HG03571 (cell line): ENCODE data around the gene DOLPP1.

Experiments used
- ATAC-seq: cut with Tn5 transposase; IDR thresholded peaks from one replicate; pipeline ENCODE4 v1.9.1; 2021; ENCODE audit not compliant: unreplicated experiment

The DOLPP1 gene

DNA sequence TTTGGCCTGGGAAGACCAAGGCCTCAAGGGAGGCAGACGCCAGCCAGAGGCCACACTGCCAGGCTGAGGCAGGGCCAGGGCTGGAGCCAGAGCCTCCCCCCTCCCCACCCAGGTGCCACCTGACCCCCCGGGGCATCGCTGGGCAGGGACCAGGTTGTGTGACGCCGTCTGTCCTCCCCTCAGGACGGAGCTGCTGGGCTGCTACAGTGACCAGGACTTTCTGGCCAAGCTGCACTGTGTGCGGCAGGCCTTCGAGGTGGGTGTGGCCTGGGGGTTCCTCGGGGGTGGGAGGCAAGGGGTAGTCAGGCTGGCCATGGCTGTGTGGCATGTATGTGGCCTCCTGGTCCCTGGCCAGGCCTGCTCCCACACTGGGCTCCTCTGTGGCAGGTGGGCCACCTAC is 17.9 kb upstream of the DOLPP1 start:
- no peak for ATAC-seq

DNA sequence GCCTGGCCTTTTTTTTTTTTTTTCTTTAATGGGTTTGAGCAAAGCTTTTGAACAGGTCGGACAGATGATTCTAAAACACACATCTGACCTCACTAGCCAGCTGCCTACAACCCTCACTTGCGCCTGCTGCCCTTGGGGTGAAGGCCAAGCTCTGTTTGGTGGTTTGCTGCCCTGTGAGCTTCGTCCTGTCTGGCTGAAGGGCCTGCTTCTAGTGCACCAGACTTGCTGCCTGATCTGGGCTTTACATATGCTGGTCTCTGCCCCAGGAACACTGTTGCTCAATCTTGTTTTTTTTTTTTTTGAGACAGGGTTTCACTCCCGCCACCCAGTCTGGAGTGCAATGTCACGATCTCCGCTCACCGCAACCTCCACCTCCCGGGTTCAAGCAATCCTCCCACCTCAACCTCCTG is 16.4 kb upstream of the DOLPP1 start:
- ATAC-seq: no peak

DNA sequence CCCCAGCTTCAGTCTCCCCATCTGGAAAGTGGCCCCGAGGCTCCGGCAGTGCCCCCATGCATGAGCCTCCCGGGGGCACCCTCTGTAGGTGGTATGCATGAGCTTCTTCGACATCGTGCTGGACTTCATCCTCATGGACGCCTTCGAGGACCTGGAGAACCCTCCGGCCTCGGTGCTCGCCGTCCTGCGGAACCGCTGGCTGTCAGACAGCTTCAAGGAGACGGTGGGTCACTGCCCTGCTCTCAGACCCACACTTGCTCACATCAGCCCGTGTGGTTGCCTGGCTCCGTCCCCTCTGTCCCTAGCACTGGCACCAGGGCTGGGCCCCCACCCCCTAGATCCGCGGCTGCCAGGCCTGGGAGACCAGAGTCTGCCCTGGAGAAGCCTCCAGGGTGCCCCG is 12.8 kb upstream of the DOLPP1 start:
- no peak for ATAC-seq

DNA sequence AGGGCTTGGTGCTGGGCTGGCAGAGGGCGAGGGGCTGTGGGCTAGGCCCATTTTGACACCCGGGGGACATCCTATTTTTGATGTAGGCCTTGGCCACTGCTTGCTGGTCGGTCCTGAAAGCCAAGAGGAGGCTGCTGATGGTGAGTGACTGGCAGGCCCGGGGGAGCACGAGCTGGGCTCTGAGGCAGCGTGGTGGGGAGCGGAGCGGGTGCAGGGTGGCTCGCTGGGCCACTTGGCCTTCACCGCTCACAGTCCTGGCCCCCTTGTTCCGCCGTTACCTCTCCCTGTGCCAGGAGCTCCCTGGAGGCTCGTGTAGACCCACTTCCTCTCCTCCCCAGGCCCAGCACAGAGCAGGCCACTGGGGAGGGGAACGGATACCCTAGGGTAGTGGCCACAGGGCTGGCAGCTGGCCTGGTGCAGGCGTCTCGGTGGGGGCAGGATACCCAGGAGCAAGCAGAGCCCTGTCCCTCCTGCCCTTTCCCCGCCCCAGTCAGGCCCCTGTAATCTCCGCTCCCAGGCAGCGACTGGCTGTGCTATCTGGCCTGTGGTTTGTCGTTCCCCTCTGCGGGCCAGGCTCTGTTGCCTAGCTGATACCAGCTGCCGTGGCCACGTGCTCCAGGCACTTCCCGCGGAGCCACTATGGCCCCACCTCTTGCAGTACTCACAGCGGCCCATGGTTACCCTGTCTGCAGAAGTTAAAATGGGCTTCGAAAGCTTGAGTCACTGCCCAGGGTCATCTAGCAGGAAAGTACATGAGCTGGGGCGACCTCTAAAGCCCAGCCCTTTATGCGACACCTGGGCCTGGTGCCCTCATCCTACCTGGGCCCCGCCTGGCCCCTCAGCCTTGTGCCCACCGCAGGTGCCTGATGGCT is 11.7 kb upstream of the DOLPP1 start:
- ATAC-seq: peak; percentile 70

DNA sequence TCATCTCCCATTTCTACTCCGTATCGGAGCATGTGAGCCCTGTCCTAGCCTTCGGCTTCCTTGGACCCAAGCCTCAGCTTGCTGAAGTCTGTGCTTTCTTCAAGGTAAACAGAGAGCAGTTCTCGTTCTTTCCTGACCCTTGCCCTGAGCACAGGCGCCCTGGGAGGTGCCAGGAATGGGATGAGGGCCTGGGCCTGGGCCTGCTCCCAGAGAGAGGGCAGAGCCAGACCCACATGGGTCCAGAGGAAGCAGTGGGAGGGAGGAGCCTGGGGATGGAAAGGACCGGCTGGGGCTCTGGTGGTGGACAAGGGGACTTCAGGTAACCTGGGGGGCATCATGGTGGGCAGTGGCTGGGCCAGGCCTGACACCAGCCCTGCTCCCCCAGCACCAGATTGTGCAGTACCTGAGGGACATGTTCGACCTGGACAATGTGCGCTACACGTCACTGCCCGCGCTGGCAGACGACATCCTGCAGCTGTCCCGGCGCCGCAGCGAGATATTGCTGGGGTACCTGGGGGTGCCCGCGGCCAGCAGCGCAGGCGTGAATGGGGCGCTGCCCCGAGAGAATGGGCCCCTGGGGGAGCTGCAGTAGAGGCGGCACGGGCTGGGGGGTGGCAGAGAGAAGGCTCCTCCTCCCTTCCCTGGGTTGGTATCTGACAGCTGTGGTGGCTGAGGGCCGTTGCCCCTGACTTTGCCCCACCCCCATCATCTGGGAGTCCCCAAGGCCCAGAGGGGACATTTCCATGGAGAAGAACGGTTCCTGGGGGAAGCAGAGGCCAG is 10.9 kb upstream of the DOLPP1 start:
- no peak for ATAC-seq

DNA sequence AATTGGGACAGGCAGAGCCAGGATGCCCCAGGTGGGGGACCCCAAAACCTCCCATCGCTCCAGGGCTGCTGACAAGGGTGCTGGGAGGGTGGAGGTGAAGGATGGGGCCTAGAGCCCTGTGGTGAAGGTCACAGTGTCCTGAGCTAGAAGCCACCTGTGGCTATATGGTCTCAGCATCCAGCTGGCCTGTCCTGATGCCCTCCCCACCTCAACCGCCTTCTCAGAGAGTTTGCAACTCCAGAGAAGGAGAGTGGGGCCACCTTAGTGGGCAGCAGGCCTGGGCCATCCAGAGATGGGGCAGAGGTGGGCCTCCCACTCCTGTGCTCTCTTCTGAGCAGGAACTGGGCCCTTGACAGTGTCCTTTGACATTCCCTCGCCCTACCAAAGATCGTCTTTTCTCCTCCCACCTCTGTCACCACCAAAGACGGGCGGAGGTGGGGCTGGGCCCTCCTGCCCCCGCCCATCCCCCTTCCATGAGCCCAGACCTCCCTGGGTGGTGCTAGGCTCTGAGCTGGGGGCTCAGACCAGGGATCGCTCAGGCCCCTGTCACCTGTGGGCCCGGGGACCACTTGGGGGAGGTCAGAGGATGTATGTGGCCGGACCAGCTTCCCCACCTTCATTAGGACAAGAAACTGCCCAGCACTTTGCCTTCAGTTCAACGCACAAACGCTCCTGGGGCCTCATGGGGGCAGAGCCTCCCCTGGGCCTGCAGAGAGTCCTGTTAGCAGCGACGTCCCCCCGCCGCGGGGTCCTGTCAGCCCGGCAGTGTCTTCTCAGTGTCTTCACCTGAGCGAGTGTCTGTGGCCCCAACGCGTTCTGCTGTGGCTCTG is 10.0 kb upstream of the DOLPP1 start:
- no peak for ATAC-seq

DNA sequence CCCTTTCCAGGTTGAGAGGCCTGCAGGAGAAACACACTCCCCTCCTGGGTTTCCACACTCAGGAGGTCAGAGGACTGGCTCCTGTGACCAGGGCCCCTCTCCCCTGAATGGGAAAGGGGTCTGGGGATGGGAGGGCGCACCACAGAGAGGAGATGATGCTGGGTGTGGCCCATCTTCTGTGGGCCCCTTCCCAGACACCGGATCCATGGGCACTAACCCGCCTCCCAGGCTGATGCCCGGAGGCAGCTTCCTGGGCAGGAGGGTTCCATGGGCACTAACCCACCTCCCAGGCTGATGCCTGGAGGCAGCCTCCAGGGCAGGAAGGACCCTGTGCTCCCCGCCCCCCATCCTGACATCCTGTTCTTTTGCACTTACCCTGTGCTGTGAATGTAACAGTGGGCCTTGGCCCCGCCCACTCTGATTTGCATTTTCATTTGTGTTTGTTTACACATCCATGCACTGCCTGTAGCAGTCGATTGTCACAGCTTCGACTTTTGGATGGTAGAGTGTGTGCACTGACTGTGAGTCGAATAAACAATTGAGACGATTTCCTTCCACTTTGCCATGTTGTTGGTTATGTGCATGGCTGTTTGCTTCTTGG is 9.3 kb upstream of the DOLPP1 start:
- no peak for ATAC-seq

DNA sequence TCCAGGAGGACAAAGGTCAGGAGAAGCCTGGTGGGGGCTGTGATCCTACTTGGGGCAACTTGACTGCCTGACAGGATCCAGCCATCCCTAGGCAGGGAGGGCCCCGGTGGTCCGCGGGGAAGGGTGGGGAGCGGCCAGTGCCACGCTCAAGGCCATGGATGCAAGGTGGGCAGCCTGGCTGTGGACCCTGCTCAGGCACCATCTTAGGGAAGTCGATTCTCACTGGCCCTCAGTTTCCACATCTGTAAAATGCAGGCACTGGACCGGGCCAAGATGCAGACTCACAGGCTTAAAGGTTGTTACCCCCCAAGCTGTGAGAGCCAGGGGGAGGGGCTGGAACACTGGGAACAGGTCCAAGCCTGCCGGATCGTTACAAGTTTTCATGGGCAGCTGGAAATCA is 8.7 kb upstream of the DOLPP1 start:
- no peak for ATAC-seq

DNA sequence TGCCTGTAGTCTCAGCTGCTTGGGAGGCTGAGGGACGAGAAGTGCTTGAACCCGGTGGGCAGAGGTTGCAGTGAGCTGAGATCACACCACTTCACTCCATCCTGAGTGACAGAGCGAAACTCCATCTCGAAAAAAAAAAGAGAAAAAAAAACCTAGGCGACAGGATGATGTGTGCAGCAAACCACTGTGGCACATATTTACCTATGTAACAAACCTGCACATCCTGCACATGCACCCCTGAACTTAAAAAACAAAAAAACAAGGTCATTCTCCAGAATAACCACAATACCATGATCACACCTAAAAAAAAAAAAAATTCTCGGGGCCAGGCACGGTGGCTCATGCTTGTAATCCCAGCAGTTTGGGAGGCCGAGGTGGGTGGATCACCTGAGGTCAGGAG is 7.5 kb upstream of the DOLPP1 start:
- ATAC-seq: no peak

DNA sequence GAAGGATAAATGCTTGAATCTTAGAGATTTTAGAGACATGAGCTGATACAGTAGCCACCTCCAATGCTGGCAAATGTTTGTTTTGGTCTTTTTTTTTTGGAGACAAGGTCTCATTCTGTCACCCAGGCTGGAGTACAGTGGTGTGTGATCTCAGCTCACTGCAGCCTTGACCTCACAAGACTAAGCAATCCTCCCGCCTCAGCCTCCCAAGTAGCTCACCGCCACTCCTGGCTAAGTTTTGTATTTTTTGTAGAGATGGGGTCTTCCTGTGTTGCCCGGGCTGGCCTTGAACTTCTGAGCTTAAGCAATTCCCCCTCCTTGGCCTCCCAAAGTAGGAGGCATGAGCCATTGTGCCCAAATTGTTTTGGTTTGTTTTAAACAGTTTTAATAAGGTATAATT is 6.8 kb upstream of the DOLPP1 start:
- ATAC-seq: no peak

DNA sequence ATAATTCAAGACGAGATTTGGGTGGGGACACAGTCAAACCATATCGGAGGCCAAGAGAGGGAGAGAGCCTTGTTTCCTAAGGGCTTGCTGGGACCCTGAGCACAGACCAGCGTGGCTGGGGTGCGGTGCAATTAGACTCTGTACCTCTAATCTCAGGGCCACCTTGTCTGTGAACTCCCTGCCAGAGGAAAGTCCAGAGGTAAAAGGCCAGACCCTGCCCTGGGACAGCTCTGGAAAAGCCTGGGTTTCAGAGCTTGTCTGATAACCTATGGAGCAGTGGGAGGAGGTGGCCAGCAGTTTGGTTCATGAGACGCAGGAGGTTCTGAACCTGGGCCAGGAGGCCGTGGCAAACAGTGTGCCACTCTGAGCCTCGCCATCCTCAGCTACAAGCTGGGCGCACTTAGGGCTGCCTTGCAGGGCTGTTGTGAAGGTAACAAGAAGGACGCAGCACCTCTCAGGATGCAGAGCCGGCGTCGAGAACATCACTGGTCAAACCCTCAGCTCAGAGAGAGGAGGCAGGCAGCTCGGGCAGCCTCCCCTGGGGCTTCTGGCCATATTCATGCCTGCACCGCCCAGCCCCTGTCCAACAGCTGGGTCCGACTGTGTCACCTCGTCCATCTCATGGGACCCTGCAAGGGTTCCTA is 4.8 kb upstream of the DOLPP1 start:
- ATAC-seq: no peak

DNA sequence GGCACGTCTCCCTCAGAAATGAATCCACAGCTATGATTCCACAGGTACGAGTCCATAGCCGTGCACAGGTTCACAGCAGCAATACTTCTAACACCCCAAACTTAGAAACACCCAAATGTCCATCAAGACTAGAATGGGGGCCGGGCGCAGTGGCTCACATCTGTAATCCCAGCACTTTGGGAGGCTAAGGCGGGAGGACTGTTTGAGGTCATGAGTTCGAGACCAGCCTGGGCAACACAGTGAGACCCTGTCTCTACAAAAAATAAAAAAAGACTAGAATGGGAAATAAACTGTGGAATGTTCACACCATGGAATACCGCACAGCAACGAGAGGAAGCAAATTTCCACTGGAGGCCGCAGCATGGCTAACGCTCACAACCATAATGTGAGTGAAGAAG is 4.3 kb upstream of the DOLPP1 start:
- no peak for ATAC-seq

DNA sequence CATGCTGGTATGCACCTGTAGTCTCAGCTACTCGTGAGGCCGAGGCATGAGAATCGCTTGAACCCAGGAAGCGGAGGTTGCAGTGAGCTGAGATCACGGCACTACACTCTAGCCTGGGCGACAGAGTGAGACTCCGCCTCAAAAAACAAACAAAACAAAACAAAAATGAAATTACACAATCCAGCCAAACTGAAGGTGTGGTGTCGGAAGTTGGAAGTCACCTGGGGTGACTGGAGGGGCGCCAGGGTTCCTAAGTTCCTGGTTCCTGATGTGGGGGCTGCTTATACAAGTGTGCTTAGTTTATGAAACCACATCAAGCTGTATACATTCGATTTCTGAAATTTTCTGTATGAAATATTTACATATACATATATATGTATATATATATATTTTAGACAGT is 3.7 kb upstream of the DOLPP1 start:
- no peak for ATAC-seq

DNA sequence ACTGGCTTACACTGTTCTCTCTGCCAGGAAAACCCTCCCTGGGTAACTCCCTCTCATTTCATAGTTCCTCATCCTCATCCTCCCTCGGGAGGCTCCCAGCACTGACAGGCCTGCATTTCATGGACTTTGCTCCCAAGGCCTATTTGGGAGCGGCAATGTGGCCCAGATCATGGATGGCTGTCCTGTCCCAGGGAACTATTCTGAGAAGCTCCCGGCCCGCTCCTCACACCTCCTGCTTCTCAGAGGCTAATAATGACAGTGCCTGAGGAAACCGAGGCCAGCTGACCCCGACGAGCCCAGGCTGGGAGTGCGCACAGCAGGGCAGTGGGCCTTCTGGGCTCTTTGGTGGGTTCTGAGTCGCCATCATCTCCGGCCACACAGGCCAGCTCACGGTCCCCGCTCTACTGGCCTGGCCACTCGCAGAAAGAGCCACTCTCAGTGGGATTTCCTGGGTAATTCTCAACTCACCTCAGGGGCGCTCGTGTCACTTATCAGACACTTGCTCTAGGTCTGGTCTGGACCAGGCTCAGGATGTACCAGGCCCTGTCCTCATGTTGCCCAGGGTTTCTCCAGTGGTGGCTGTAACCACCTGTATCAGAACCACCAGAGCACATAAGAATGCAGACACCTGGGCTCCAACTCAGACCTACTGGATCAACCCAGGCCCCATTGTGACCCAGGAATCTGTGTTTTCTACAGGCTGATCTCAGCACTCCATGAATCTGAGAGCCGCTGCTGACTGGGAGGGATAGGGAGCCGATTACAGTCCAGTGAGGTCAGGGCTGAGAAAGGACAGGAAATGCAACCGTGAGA is 2.0 kb upstream of the DOLPP1 start:
- no peak for ATAC-seq

DNA sequence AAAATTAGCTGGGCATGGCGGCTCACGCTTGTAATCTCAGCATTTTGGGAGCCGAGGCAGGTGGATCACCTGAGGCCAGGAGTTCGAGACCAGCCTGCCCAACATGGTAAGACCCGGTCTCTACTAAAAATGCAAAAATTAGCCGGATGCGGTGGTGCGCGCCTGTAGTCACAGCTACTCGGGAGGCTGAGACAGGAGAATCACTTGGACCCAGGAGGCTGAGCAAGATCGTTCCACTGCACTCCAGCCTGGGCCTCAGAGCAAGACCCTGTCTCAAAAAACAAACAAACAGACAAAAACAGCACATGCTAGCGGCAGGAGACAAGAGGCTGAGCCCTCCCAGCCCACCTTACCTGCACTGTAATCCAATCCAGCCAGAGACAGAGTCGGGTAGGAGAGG is 1.1 kb upstream of the DOLPP1 start:
- no peak for ATAC-seq

DNA sequence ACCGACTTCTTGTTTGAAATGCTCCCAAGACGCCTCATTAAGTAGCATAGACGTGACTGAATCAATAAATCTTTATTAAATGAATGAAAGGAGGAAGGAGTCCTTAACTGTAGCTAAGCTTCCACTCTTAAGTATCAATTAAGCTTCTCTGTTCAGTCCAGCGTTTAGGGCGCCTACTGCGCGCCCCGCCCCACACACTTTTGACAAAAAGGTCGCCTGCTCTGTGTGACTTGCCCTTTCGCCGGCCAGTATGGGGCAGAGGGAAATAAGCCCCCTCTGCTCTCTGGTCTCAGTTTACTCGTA is 662 bp upstream of the DOLPP1 start:
- ATAC-seq: no peak

DNA sequence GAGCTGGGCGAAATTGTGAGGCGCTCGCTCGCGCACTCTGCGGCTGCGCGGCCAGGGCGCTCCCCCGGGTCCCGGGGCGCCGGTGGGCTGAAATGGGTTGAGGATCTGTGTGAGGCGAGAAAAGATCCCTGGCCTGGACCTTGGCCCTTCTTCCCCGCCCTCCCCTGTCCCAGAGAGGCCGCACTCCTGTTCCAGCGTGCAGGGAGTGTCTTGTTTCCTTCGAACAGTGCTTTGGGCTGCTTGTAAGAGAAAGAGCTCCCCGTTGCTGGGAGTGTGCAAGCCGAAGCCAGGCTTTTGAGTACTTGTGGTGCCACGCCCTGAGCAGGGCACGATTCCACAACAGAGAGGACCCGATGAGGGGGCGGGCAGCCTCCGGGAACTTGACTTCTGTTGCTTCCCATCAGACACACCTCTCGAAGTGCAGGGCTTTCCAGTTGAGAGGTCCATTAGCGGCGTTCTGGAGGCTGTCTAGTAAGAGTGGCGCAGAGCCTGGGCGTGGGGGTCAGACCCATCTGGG is 535 bp downstream of the DOLPP1 start:
- no peak for ATAC-seq

DNA sequence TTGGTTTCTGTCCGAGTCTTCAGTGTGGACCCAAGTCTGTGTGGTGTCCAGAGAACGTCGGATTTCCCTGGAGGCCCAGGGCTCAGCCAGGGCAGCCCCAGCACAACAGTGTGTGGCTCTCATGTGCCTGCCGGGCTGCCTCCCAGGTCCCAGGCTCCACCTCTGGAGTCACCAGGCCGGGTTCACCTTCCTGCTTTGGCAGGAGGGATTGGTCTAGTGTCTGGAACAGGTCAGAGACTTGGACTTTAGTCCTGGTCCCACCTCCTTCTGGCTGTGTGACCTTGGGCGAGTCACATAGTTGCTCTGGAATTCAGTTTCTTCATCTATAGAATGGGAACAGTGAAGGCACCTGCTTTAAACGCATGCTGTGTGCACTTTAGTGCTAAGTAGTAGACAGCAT is 3.2 kb downstream of the DOLPP1 start:
- no peak for ATAC-seq

DNA sequence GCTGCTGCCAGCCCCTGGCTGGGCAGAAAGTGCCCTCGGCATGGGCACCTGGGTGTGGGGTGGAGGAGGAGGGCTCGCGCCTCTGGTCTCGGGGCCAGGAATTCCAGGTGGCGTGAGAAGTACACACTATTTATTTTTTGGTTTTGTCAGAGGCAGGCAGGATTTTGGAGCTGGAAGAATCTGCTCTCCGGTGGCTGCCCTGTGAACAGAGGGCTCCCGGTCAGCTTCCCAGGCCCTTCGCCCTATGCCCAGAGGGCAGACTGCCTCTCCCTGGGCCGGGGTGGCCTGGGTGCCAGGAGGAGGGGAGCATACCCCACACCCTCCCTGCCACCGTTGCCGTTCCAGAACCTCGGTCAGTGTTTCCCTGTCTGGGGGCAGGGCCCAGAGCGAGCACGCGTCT is 8.3 kb downstream of the DOLPP1 start:
- no peak for ATAC-seq
